Calu3 (cell line): Measurements from ENCODE around the gene DIS3L2. TPM values are rescaled to one million over a fixed set of nuclear protein-coding genes. Genes with fewer than 3 reads are reported as not detected.
"Not testable (repeated sequence)": the region's sequence is repeated elsewhere in the genome, so short reads cannot be mapped to it uniquely, and the experiment has no call there.

Experiments used
- BruUV-seq: library from RNA; stranded (reverse); fragments of 400-500 nt; replicated peaks from 2 replicates; lab custom pipeline; 2021; lab: Mats Ljungman, UMichigan
- CTCF ChIA-PET: fragments of 300-600 bp; sonication (Branson Sonifier 250); formaldehyde crosslinking; loops from one replicate; lab custom pipeline; 2022; ENCODE audit warnings: antibody characterized with exemption; lab: Charles Lee
- DNase-seq: peaks from one replicate; pipeline ENCODE4 v3.0.0; 2022
- H3K27ac Mint-ChIP-seq: one replicate; pipeline ENCODE4 v1.8.0; 2022; ENCODE audit warnings: mixed read lengths; ENCODE audit not compliant: unreplicated experiment
- H3K27me3 Mint-ChIP-seq: one replicate; pipeline ENCODE4 v1.8.0; 2022; ENCODE audit warnings: mixed read lengths; ENCODE audit not compliant: unreplicated experiment
- H3K36me3 Mint-ChIP-seq: one replicate; pipeline ENCODE4 v1.8.0; 2022; ENCODE audit warnings: mild to moderate bottlenecking, moderate library complexity, mixed read lengths; ENCODE audit not compliant: insufficient read depth, unreplicated experiment
- H3K4me1 Mint-ChIP-seq: one replicate; pipeline ENCODE4 v1.8.0; 2022; ENCODE audit warnings: mild to moderate bottlenecking, low read depth, mixed read lengths; ENCODE audit not compliant: unreplicated experiment
- H3K4me3 Mint-ChIP-seq: one replicate; pipeline ENCODE4 v1.8.0; 2022; ENCODE audit warnings: mild to moderate bottlenecking, low read depth, moderate library complexity, mixed read lengths; ENCODE audit not compliant: unreplicated experiment
- H3K9me3 Mint-ChIP-seq: one replicate; pipeline ENCODE4 v1.8.0; 2022; ENCODE audit warnings: low read depth, mixed read lengths; ENCODE audit not compliant: unreplicated experiment
- CTCF ChIP-seq: fragments of 200-600 bp; IDR thresholded peaks from one replicate; pipeline ENCODE4 v1.8.0; 2022; ENCODE audit warnings: antibody characterized with exemption; ENCODE audit not compliant: unreplicated experiment
- intact Hi-C: fragments of 100-400 bp; cut with micrococcal nuclease; formaldehyde crosslinking; loops from one replicate; pipeline ENCODE4 v1.10.0; 2022; ENCODE audit not compliant: unreplicated experiment
- total RNA-seq: library from RNA; stranded (reverse); gene quantifications from 2 replicates; pipeline ENCODE4 v1.2.3, GENCODE V29; 2022

The DIS3L2 gene
- total RNA-seq, 1 experiment from 2014 or later: 46.0 TPM

- no peak for DNase-seq
- Mint-ChIP-seq H3K36me3 (no peaks in the 10 kb centered on the region), H3K27ac (no peak overlapping the region), H3K27me3 (no peaks in the 10 kb centered on the region), H3K4me3 (no peak overlapping the region), H3K9me3 (no peaks in the 10 kb centered on the region), H3K4me1 (peaks cover 8% of the 10 kb centered on the region)
- intact Hi-C loops: no loop called here
- BruUV-seq: no TSS peak
- no peak for TF ChIP-seq CTCF
- CTCF ChIA-PET: interaction anchor here (0.5 to 0.7 kb wide), 3 partner anchors 33 to 81 kb away, joined by 4 to 7 read pairs (median 4); no protein-coding TSS in a partner anchor
Observed at GRCh38 chr2:232363784-232364615, 402.5 kb downstream of the DIS3L2 start.

GRCh38 chr2:232364806-232365594 is 403.5 kb downstream of the DIS3L2 start:
- H3K4me3 Mint-ChIP-seq, intact Hi-C loops, BruUV-seq, H3K27ac Mint-ChIP-seq, H3K36me3 Mint-ChIP-seq, DNase-seq, H3K27me3 Mint-ChIP-seq, H3K4me1 Mint-ChIP-seq, H3K9me3 Mint-ChIP-seq: not testable (repeated sequence)
- CTCF ChIA-PET: interaction anchor here (0.5 to 1.1 kb wide), 6 partner anchors 14 to 39 kb away, joined by 4 to 7 read pairs (median 4); no protein-coding TSS in a partner anchor

GRCh38 chr2:232365621-232366321 is 404.3 kb downstream of the DIS3L2 start:
- Mint-ChIP-seq H3K27me3 (no peaks in the 10 kb centered on the region), H3K4me3 (no peak overlapping the region), H3K9me3 (no peaks in the 10 kb centered on the region), H3K4me1 (peaks cover 8% of the 10 kb centered on the region), H3K27ac (no peak overlapping the region), H3K36me3 (no peaks in the 10 kb centered on the region)
- no TSS peak for BruUV-seq
- peak; percentile 60 for TF ChIP-seq CTCF
- CTCF ChIA-PET: interaction anchor here (0.6 to 1.1 kb wide), 5 partner anchors 15 to 461 kb away, joined by 3 to 4 read pairs (median 4); no protein-coding TSS in a partner anchor
- peak; percentile 73 for DNase-seq
- intact Hi-C loops: no loop called here

- BruUV-seq, H3K27ac Mint-ChIP-seq, H3K4me1 Mint-ChIP-seq, intact Hi-C loops, H3K9me3 Mint-ChIP-seq, H3K36me3 Mint-ChIP-seq, DNase-seq, H3K4me3 Mint-ChIP-seq, H3K27me3 Mint-ChIP-seq: not testable (repeated sequence)
- CTCF ChIA-PET: interaction anchor here (0.9 to 1.1 kb wide), 2 partner anchors 19 to 70 kb away, joined by 3 to 4 read pairs; no protein-coding TSS in a partner anchor
Observed at GRCh38 chr2:232366461-232366860, 404.9 kb downstream of the DIS3L2 start.

- CTCF ChIA-PET: no interaction called here
- no peak overlapping the region for H3K27ac Mint-ChIP-seq
- intact Hi-C loops: no loop called here
Observed at GRCh38 chr2:232367016-232367415, 405.5 kb downstream of the DIS3L2 start.

More at GRCh38 chr2:232367016-232367415, 405.5 kb downstream of the DIS3L2 start:
- DNase-seq: no peak
- Mint-ChIP-seq H3K4me3 (no peak overlapping the region), H3K36me3 (no peaks in the 10 kb centered on the region), H3K4me1 (peaks cover 8% of the 10 kb centered on the region), H3K27me3 (no peaks in the 10 kb centered on the region), H3K9me3 (no peaks in the 10 kb centered on the region)
- no peak for TF ChIP-seq CTCF
- BruUV-seq: no TSS peak
